ENCODE results near the gene MTX1. TPM values are rescaled to one million over a fixed set of nuclear protein-coding genes. Genes with fewer than 3 reads are reported as not detected.

The MTX1 gene
- total and polyA plus RNA-seq, 9 of the 15 experiments (the other 6 are each of a cell fraction or from before 2014, with no cell fraction given) = 29.1 to 98.4 (median 66.9) TPM

- TF ChIP-seq MLLT1 (IDR thresholded peaks at IDR 0.05) = peak; percentile 94 to 97
- 0 out of 2 replicates have a peak, but pooled peaks have one; percentile 39 for TF ChIP-seq SREBF1 (IDR thresholded peaks at IDR 0.05; ENCODE audit: borderline replicate concordance, low read depth, low read length)
- TF ChIP-seq SOX6 (IDR thresholded peaks at IDR 0.05) = peak; percentile 93
- no peak for TF ChIP-seq ATF2 (CRISPR knock-in tag; IDR thresholded peaks at IDR 0.05)
- TF ChIP-seq TEAD4 (IDR thresholded peaks at IDR 0.05; ENCODE audit: low read length) = peak; percentile 67
- no peak for TF ChIP-seq TEAD4 (CRISPR knock-in tag; IDR thresholded peaks at IDR 0.05; ENCODE audit: borderline replicate concordance)
- TF ChIP-seq MLX (CRISPR knock-in tag; conservative IDR thresholded peaks at IDR 0.05) = peak; percentile 8 to 90; a peak in 1 of 4 replicates
- TF ChIP-seq BHLHE40 (IDR thresholded peaks at IDR 0.05; ENCODE audit: low read length) = peak; percentile 69
- TF ChIP-seq ZNF830 (CRISPR knock-in tag; IDR thresholded peaks at IDR 0.05) = no peak
- no peak for TF ChIP-seq CHD7 (IDR thresholded peaks at IDR 0.05; ENCODE audit: low read depth, low read length)
- TF ChIP-seq GATAD2B (IDR thresholded peaks at IDR 0.05; ENCODE audit: borderline replicate concordance) = peak; percentile 100
- peak; percentile 76; the same call in 1 of the 2 replicates for TF ChIP-seq KHSRP (IDR thresholded peaks at IDR 0.05)
Observed at GRCh38 chr1:155244368-155245162, 36.1 kb downstream of the MTX1 start (continued).

Data from K562 (cell line).